HG02840 (cell line): Measurements from ENCODE around the gene CAMTA1.

Source experiments
- ATAC-seq: cut with Tn5 transposase; IDR thresholded peaks from one replicate; pipeline ENCODE4 v1.9.1; 2021; ENCODE audit warnings: mild to moderate bottlenecking, moderate library complexity, moderate number of reproducible peaks; ENCODE audit not compliant: unreplicated experiment, low FRiP score

Gene CAMTA1

DNA sequence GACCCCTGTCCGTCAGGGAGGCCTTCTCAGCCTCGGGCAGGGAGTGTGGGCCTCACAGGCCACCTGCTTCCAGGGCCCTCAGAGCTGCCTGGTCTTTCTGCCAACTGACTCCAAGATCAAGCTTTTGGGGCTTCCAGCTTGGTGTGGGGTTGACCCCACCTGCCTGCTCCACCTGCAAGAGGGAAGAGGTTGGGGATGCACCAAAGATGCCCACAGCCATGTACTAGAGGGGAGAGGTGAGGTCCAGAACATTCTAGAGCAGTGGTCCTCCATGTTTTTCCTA is 719.1 kb downstream of the CAMTA1 start:
- no peak for ATAC-seq

DNA sequence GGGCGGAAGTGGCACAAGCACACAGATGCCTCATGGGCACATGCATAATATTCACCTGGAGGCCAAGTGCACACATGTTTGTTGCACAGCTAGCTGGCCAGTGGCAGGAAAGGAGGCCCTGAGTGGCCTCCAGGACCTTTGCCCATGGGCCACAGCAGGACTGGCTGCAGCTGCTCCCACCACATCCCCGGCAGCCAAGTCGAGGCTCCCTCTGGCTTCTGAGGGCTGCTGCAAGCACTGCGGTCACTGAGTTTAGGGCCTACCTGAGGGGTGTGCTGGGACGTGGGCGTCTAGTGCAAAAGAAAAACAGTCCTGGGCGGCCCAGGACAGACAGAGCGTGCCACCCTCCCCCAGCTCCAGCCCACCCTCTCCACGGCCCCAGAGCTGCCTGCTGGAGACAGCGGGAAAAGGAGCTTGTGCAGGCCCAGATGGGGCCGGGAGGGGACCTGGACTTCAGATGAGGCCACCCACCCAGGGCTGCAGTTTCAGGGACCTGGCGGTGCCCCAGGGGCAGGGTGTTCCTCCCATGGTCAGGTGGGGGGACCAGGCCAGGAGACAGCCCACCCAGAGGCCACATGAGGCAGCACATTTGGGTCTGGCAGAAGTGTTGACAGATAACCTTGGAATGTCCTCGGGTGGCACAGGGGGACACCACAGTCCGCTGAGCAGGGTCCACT is 720.0 kb downstream of the CAMTA1 start:
- ATAC-seq, result no peak

DNA sequence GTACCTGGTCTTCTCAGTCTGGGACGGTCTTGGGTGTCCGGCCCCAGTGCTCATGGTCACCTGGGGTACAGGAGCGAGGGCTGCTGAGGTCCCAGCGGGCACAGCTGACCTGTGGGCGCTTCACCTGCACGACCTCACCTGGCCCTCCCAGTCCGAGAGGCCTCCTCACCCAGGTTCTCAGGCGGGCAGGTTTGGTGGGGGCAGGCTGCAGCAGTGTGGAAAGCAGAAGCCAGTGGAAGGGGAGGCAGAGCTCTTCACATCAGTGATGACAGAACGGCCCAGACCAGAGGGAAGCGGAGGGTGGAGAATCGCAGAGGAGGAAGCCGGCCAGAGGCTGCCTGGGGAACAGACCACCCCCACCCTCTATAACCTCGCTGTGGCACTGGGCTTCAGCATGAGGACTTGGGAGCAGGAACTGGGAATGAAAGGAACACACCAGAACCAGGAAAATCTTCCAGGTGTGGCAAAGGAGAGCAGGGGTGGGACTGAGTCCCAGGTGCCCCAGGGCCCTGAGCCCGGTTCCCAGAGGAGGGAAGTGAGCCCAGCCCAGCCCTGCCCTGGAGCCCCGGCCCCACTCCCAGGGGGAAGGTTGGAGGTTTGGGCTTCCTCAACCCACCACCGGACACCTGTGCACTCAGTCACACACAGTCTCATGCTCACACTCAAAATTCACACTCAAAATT is 720.7 kb downstream of the CAMTA1 start:
- no peak for ATAC-seq

DNA sequence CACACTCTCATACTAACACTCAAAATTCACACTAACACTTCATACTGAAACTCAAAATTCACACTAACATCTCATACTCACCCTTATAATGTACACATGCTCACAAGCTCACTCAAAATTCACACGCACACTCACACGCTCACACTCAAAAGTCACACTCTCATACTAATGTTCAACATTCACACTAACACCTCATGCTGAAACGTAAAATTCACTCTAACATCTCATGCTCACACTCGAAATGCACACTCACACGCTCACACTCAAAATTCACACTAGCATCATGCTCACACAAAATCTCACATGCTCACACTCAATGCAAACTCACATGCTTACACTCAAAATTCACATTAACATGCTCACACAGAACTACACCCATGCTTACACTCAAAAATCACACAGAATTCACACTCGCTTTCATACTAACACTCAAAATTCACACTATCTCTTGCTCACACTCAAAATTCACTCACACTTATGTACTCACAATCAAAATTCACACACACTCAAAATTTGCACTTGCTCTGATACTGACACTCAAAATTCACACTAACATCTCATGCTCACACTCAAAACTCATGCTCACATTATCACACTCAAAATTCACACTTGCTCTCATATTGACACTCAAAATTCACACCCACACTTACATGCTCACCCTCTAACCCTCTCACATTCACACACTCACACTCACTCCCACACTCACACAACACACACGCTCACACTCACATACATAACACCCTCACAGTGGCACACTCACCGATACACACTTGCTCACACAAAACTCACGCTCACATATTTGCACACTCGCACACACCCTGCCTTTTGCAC is 721.4 kb downstream of the CAMTA1 start:
- no peak for ATAC-seq

DNA sequence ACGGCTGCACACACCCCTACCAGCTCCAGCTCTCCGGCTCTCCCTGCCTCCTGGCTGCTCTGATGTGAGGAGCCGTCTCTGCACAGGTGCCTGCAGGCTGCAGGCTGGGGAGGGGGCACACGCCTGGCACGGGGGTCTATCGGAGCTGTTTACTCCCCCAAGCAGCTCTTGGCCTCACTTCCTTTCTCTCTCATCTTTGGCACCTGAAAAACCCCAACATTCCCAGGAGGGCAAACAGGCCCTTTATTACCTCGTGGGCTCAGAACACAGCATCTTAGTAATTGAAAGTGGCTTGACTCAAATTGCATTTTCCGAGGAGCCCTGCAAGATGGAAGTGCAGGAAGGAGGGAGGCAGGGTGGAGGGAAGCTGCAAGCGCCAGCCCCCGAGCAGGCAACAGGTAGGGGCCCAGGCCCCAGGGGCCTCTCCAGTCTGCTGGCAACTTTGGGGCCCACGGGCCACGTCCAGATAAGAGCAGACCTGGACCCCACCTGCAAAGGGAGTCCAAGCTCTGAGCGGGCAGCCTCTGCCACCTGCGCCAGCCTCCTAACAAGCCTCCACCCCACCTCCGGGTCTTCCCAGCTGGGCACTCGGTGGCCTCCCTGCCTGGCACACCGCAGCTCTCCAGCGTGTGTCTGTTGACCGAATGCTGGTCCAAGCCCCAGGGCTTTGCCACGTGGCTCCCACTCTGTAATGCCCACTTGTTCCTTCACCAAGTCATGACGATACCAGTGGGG is 722.2 kb downstream of the CAMTA1 start:
- ATAC-seq, result no peak

DNA sequence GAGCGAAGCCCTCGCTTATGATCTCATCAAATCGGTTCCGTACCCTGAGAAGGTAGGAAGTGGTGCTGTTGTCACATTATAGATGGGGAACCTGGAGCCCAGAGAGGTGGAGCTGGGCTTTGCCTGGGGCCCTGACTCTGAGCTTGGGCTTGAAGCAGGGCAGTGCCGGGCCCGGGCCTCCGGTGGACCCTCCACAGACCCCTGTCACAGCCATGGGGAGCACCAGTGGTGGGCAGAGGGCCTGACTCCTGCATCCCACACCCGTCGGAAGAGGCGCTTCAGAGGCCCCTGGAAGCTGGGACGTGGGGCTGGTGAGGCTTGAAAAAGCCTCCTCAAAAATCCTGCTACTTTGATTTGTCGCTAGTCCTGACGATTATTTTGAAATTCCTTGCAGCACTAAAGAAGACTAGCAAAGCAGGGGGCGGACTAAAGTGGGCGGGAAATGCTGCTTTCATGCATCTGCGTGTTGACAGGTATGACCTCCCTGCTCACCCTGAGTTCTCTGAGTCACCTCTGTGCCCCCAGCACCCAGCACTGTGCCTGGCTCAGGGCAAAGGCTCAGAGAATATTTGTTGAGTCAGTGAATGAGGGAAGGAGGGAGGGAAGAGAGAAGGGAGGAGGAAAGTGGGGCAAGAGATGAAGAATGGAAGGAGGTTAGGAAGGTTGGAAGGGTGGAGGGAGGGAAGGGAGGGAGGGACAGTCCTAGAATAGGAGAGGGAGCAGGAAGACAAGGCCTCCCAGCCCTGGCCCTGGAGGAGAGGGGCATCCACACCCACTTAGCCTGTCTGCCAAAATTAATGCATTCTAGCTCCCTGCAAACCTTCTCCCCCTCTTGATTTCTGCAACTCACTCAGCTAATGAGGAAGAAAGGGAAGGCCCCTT is 723.0 kb downstream of the CAMTA1 start:
- ATAC-seq, result no peak

DNA sequence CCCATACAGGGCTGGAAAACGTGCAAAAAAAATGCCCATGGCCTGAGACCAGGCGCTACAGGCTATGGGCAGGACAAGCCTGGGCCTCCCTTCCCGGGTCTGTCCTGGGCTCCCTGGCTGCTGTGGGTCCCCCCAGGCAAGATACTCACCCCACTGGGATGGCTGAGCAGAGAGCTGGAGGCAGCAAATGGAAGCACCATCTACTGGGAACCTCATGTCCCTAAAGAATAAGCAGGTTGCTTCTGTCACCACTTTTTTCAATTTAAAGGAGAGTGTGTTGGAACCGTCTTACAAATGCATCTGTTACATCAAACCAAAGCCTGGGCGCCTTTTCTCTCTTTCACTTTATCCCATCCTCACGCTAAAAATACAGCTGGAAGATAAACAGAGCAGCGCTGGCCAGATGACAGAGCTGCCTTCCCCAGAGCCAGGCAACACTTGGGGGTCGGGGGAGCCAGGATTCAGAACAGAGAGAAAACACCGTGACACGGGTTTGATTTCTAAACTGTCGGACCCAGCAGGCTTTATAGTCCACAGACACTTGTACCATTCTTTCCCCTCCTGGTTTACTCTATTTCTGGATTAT is 723.8 kb downstream of the CAMTA1 start:
- no peak for ATAC-seq

DNA sequence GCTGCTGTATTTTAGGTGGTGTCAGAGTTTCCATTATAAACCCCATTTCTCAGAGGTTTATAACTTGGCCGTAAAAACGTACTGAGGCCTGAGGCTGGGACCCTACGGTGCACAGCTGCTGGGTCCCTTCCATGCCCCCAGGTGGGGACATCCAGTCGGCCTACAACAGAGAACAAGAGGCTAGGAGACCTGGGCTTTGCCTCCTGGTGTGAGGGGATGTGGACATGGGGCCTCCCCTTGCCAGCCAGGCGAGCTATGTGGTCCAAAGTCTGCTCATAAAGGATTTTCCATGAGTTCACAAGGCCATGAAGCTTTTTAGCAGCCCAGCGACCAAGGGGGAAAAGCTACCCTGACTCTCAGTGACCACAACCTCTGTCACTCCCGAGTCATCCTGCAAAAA is 724.3 kb downstream of the CAMTA1 start:
- ATAC-seq, result no peak

DNA sequence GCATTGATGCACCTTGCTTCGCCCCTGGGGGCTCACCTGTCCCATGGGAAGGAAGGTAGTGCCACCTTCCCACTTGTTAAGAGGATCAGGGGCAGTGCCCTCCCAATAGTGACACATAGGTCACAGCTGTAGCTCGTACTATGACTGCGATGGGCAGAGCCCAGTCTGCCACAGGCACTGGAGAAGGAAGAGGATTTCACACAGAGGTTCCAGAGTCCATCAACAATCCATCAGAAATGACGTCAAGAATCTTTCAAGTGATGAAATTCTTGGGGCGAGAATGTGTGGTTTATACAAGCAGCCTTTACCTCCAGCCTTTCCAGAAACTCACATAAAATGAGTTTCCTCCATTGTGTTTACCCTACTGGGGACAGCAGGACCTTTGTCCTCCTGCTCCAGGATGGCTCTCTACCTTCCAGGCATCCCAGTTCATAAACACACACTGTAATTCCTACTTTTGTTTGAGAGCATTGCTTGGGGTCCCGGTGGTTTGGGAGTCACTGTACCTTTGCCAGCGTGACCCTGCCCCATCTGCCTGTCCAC is 725.2 kb downstream of the CAMTA1 start:
- no peak for ATAC-seq

DNA sequence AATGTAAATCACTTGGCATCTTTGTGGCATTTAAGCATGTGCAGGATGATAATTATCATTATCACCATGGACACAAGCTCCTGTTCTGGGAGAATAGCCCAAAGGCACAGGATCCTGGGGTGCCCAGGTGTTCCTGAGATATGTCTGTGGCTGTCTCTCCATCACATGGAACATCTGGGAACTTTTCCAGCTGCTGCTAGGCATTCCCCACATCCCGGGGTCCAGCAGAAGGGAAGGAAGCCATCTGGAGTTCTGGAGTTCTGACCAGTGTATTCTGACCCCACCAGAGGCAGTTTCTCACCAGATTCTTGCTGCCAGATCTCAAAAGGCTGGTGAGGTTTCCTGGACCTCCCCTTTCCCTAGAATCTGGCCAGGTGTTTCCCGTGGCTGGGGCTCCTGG is 726.1 kb downstream of the CAMTA1 start:
- ATAC-seq, result no peak

DNA sequence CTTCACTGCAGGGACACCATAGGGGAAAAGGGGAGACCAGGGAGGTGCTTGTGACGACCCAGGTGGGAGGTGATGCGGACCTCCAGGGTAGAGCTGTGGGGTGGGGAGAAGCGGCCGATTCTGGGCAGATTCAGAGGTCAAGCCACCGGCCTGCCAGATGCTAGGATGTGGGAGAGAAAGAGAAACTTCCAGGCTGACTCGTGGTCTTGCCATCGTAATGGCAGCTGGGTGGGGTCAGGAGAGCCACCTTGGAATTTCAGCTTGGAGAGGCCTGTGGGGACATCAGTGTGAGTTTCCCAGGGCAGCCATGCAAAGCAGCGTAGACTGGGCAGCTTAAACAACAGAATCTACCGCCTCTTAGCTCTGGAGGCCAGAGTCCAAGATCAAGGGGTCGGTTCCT is 727.8 kb downstream of the CAMTA1 start:
- no peak for ATAC-seq

DNA sequence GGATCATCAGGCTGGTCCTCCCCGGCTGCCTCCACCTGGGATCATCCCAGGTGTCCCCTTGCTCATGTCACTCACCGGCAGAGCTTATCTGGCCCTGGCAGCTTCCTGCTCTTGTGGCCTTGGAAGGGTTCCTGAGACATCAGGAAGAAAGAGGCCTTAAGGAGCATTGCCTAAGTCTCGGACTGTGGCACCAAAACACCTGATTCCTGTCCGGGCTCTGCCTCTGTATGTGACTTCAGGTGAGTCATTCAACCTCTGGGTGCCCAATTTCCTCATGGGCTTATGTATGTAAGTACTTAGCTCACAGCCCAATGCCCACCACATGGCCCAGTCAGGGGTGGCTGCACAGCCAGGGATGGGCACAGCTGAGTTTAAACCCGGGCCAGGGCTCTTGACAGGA is 729.9 kb downstream of the CAMTA1 start:
- no peak for ATAC-seq

DNA sequence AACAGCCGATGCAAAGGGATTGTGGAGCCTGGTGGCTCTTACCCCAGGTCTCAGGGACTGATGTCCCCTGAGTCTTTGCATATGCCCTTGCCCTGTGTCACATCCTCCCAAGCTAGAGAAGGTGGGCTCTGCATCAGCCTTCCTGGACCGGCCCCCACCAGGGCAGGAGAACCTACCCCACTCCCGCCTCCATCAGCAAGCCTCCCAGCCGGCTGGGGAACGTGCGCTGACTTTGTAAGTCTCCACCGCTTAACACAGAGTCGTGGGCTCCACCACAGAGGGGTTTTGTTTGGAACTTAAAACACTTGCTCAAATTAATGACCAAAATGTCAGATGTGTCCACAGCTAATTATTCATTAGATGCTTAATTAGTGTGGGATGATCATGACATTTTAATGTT is 730.6 kb downstream of the CAMTA1 start:
- ATAC-seq, result no peak

DNA sequence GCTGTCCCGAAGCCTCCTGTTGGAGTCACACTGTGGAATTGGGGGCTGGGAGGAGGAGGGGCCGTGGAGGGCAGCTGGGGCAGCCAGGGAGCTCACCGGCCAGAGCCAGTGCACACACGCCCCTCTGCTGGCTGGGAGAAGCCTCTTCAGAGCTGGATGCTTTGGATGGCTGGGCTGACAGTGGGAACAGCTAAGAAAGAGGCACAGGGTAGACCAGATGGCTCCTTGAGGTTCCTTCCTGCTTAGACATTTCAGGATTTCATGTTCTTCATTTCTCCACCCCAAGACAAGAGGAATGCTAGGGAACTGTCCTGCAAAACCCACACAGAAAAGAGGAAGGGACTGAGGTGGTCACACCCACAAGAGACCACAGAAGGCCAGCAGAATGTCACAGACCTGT is 731.1 kb downstream of the CAMTA1 start:
- ATAC-seq, result no peak

DNA sequence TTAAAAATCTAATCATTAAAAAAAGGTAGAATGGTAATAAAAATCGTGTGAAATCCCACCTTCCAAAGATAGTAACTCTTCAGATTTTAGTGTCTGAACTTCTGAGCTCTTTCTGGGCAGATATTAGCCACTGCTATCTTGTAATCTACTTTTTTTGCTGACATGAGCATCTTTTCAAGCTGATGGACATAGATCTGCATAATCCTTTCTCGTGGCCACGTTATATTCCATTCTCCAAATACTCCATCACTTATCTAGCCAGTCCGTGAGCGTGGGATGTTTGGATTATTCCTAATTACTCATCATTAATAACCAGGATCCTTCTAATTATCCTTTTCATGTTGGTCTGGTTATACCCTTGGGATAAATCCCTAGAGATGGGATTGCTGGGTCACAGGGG is 731.7 kb downstream of the CAMTA1 start:
- no peak for ATAC-seq

DNA sequence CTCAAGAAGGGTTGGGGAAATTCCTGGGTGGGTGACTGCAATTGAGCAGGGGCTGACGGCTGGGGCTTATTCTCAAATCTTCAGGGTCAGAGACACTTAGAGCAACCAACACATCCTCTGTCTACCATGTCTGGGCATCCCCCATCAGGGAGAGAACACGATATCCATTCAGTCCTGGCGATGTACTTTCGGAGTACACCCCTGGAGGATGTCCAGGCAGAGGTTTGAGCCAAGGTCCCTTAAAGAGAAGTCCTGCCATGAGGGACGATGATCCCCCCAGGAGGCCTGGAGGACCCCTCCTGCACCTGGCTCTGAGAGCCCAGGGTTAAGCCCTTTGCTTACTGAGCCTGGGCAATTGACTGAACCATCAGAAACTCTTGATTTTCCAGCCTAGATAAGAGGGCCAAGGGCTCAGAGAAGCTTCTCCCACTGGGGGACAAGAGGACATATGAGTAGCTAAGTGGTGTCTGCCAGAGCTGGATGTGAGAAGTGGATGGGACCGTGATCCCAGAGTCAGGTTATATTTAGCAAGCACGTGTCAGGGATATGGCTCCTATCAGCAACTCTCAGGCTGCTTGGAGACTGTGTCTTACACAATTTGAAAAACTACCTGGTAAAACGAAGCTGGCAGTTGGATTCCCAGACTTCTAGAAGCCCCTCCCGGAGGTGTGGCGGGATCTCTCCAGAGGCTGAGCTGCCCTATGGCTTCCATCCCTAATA is 732.5 kb downstream of the CAMTA1 start:
- no peak for ATAC-seq

DNA sequence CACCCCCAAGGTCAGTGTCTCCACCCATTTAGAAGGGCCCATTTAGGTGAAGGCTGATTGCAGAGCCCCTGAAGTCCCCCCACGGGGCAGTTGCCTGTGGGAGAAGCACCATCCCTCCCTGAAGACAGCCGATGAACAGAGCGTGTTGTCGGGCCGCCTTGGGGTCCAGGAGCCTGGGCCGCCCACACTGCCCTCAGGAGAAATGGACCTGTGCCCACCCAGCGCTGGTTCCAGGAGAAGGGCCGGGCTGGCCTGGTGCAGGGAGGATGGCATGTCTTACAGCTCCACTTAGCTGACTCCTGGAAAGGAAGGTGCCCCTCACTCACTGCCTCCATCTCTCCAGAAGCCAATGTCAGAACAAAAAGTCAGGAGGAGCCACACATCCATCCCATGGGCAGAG is 733.2 kb downstream of the CAMTA1 start:
- no peak for ATAC-seq

DNA sequence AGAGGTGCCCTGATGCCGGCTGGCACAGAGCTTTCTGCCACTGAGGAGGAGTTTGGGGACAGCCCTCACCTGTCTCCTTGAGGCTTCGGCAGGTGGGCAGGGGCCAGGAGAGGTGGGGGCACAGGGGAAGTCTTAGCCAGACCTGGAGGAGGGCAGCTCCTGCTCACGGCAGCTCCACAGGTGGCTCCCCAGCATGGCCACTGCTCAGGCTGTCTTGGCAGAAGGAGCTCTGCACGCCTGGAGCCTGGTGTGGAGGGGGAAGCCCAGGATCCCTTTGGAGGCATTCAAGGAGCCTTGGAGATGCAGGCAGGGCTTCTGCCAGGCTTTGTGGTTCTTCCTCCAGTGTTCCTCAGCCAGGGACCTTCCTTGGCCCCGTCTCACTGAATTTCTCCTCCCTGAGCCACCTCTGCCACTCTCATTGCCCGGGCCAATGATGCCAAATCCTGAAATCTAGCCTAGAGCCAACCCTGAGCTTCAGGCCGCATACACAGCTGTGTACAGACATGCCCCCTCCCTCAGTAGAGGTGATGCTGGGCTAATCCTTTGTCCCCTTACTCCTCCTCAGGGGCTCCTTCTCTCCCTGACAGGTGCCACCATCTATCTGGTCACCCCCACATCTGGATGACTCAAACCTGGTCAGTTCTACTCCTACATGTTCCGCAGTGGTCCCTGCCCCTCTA is 734.1 kb downstream of the CAMTA1 start:
- ATAC-seq, result no peak
